WTC11 (cell line): Measurements from ENCODE around the gene APOA4. TPM values are rescaled to one million over a fixed set of nuclear protein-coding genes. Genes with fewer than 3 reads are reported as not detected.

Experiments used
- ATAC-seq: fragments of 200-7000 bp; cut with Tn5 transposase; 2 replicates; pipeline ENCODE4 v1.10.0; 2021; ENCODE audit warnings: mild to moderate bottlenecking, moderate library complexity
- CTCF ChIA-PET: fragments of 300-600 bp; sonication (Branson Sonifier 250); formaldehyde crosslinking; loops from one replicate; lab custom pipeline; 2021; ENCODE audit warnings: antibody characterized with exemption; lab: Charles Lee
- POLR2A ChIA-PET: fragments of 350-600 bp; sonication (Branson Sonifier 250); formaldehyde crosslinking; loops from one replicate; lab custom pipeline; 2021; ENCODE audit warnings: antibody characterized with exemption; lab: Charles Lee
- DNase-seq: peaks from one replicate; pipeline ENCODE4 v3.0.0; 2021; ENCODE audit warnings: low spot score
- H3K27ac Mint-ChIP-seq: 2 replicates; pipeline ENCODE4 v1.8.0; 2021; ENCODE audit warnings: mixed read lengths
- H3K27me3 Mint-ChIP-seq: 2 replicates; pipeline ENCODE4 v1.8.0; 2021; ENCODE audit warnings: low read depth, mild to moderate bottlenecking, moderate library complexity, mixed read lengths
- H3K36me3 Mint-ChIP-seq: 2 replicates; pipeline ENCODE4 v1.8.0; 2021; ENCODE audit warnings: mixed read lengths
- H3K4me1 Mint-ChIP-seq: 2 replicates; pipeline ENCODE4 v1.8.0; 2022; ENCODE audit warnings: mixed read lengths
- H3K4me3 Mint-ChIP-seq: 2 replicates; pipeline ENCODE4 v1.8.0; 2021; ENCODE audit warnings: mild to moderate bottlenecking, moderate library complexity, mixed read lengths
- H3K9me3 Mint-ChIP-seq: 2 replicates; pipeline ENCODE4 v1.8.0; 2021; ENCODE audit warnings: mixed read lengths
- FOXJ3 ChIP-seq: sonication (generic); formaldehyde crosslinking; IDR thresholded peaks from 2 replicates; pipeline ENCODE4 v1.9.0; 2021; ENCODE audit warnings: missing genetic modification reagents, mild to moderate bottlenecking, borderline replicate concordance
- JAZF1 ChIP-seq: fragments of 250-450 bp; sonication (Bioruptor Pico); IDR thresholded peaks from 2 replicates; pipeline ENCODE4 v1.9.0; 2021; ENCODE audit warnings: moderate library complexity, mild to moderate bottlenecking, inconsistent platforms
- MYBL2 ChIP-seq: sonication (generic); formaldehyde crosslinking; IDR thresholded peaks from 2 replicates; pipeline ENCODE4 v1.8.1; 2023; ENCODE audit warnings: mild to moderate bottlenecking, moderate library complexity, missing genetic modification reagents
- PRRX2 ChIP-seq: fragments of 250-450 bp; sonication (Bioruptor Pico); IDR thresholded peaks from 2 replicates; pipeline ENCODE4 v1.8.0; 2021; ENCODE audit warnings: mild to moderate bottlenecking
- RELA ChIP-seq: sonication (generic); formaldehyde crosslinking; IDR thresholded peaks from 2 replicates; pipeline ENCODE4 v1.8.1; 2022; ENCODE audit warnings: missing genetic modification reagents, mild to moderate bottlenecking, borderline replicate concordance
- SOX15 ChIP-seq: fragments of 250-450 bp; sonication (Bioruptor Pico); IDR thresholded peaks from 2 replicates; pipeline ENCODE4 v1.9.0; 2021; ENCODE audit warnings: mild to moderate bottlenecking
- TEAD1 ChIP-seq: sonication (generic); formaldehyde crosslinking; IDR thresholded peaks from 2 replicates; pipeline ENCODE4 v1.8.0; 2022; ENCODE audit warnings: mild to moderate bottlenecking, missing genetic modification reagents
- USF2 ChIP-seq: sonication (generic); formaldehyde crosslinking; IDR thresholded peaks from 2 replicates; pipeline ENCODE4 v1.8.1; 2023; ENCODE audit warnings: mild to moderate bottlenecking, missing genetic modification reagents, moderate library complexity
- ZNF121 ChIP-seq: sonication (generic); formaldehyde crosslinking; IDR thresholded peaks from 2 replicates; pipeline ENCODE4 v1.8.0; 2023; ENCODE audit warnings: missing genetic modification reagents
- ZNF416 ChIP-seq: fragments of 250-450 bp; sonication (Bioruptor Pico); IDR thresholded peaks from 2 replicates; pipeline ENCODE4 v1.9.0; 2021; ENCODE audit warnings: mild to moderate bottlenecking, inconsistent platforms
- ZNF423 ChIP-seq: fragments of 250-450 bp; sonication (Bioruptor Pico); IDR thresholded peaks from 2 replicates; pipeline ENCODE4 v2.1.2; 2022; ENCODE audit warnings: mild to moderate bottlenecking, moderate library complexity
- ZSCAN18 ChIP-seq: fragments of 250-450 bp; sonication (Bioruptor Pico); IDR thresholded peaks from 2 replicates; pipeline ENCODE4 v2.1.2; 2022; ENCODE audit warnings: mild to moderate bottlenecking, moderate library complexity
- total RNA-seq: library from RNA; stranded (reverse); gene quantifications from 3 replicates; pipeline ENCODE4 v1.2.3, GENCODE V29; 2021
- TF ChIP-seq, protein P1 (sequence below): sonication (generic); formaldehyde crosslinking; IDR thresholded peaks from 2 replicates; pipeline ENCODE4 v1.8.0; 2022; ENCODE audit warnings: mild to moderate bottlenecking, missing genetic modification reagents

The APOA4 gene
- total RNA-seq, 1 experiment from 2014 or later = not detected

GRCh38 chr11:116771935-116772334 is 51.2 kb downstream of the APOA4 start:
- Mint-ChIP-seq H3K4me3 (peak overlapping the region; percentile 95), H3K27ac (peak overlapping the region; percentile 95), H3K27me3 (no peaks in the 10 kb centered on the region), H3K4me1 (peaks cover 22% of the 10 kb centered on the region), H3K36me3 (peaks cover 22% of the 10 kb centered on the region), H3K9me3 (no peaks in the 10 kb centered on the region)
- no peak for DNase-seq
- CTCF ChIA-PET = interaction anchor here (1.2 to 1.7 kb wide), 2 partner anchors 29 to 64 kb away, joined by 4 to 8 read pairs; no protein-coding TSS in a partner anchor
- no peak for ATAC-seq
- POLR2A ChIA-PET = no interaction called here
- no peak for TF ChIP-seq PRRX2 (CRISPR knock-in tag)
- no peak for TF ChIP-seq ZNF121
- TF ChIP-seq SOX15 (CRISPR knock-in tag) = no peak
- TF ChIP-seq ZNF416 (CRISPR knock-in tag) = no peak
- TF ChIP-seq ZNF423 (CRISPR knock-in tag) = no peak
- no peak for TF ChIP-seq JAZF1 (CRISPR knock-in tag)
- TF ChIP-seq TEAD1 (CRISPR knock-in tag) = no peak
- no peak for TF ChIP-seq MYBL2 (CRISPR knock-in tag)
- TF ChIP-seq, protein P1, sequence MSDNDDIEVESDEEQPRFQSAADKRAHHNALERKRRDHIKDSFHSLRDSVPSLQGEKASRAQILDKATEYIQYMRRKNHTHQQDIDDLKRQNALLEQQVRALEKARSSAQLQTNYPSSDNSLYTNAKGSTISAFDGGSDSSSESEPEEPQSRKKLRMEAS (CRISPR knock-in tag) = no peak
- no peak for TF ChIP-seq RELA (CRISPR knock-in tag)
- no peak for TF ChIP-seq USF2 (CRISPR knock-in tag)
- TF ChIP-seq FOXJ3 = no peak
- no peak for TF ChIP-seq ZSCAN18 (CRISPR knock-in tag)

Other genes with a start within 250 kb of the APOA4 start
- 20.7 to 24.6 TPM (median 22.4 TPM) in 3 replicates for gene BUD13, start 50.3 kb downstream of the APOA4 start, total RNA-seq
- 55.2 to 59.6 TPM (median 56.6 TPM) in 3 replicates for gene ZPR1, start 35.3 kb downstream of the APOA4 start, total RNA-seq
- 0.09 to 0.32 TPM (median 0.20 TPM) in 3 replicates for gene APOA5, start 31.4 kb downstream of the APOA4 start, total RNA-seq
- 2.1 to 3.9 TPM (median 2.5 TPM) in 3 replicates for gene APOC3, start 6.6 kb upstream of the APOA4 start, total RNA-seq
- gene APOA1, start 14.3 kb upstream of the APOA4 start, total RNA-seq = 2.1 to 4.4 TPM (median 3.2 TPM) in 3 replicates